ENCODE results near the gene STK26.

DNA sequence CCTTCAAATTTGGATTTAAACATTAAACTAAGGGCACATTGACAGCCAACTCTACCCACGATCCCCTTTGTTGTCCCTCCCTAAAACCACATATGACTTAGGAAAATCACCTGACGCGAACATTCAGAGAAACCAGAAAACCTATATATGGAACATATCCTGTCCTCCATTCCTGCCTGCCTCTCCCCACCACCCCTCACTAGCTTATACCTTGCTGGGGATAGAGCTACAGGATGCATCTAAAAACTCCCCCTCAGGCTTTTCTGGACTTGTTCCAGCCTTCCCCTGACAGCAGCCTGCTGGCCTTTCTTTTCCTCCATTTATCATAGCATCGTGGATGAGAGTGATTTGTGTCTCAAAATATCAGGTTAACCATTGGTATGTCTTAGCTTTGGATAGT is 8.8 kb downstream of the STK26 start:
- TF ChIP-seq POLR2A (IDR thresholded peaks at IDR 0.05) = no peak
- TF ChIP-seq, protein P1, sequence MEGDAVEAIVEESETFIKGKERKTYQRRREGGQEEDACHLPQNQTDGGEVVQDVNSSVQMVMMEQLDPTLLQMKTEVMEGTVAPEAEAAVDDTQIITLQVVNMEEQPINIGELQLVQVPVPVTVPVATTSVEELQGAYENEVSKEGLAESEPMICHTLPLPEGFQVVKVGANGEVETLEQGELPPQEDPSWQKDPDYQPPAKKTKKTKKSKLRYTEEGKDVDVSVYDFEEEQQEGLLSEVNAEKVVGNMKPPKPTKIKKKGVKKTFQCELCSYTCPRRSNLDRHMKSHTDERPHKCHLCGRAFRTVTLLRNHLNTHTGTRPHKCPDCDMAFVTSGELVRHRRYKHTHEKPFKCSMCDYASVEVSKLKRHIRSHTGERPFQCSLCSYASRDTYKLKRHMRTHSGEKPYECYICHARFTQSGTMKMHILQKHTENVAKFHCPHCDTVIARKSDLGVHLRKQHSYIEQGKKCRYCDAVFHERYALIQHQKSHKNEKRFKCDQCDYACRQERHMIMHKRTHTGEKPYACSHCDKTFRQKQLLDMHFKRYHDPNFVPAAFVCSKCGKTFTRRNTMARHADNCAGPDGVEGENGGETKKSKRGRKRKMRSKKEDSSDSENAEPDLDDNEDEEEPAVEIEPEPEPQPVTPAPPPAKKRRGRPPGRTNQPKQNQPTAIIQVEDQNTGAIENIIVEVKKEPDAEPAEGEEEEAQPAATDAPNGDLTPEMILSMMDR (IDR thresholded peaks at IDR 0.05) = no peak

Data from lower leg skin (tissue), 3 donors.